ENCODE measurements around the gene LRRC28.

LRRC28 gene

DNA sequence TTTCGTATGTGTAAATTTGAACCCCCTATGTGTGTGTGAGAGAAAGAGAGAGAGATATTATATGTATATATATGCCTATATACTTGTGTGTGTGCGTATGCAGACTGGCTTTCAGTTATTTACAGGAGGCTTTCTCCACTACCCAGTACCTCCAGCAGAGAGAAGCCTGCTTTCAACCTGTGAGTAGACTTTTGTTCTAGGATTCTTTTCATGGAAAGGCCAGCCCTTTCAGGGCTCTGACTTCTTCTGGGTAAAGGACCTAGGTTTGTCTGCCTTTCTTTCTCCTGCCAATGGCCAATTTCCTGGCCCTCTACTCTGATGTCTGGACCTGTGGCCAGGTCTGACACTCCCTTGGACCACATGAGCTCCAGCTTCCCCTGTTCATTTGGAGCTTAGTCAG lies 23.8 kb downstream of the LRRC28 start:
- Histone ChIP-seq H3K36me3 (ENCODE audit: control insufficient read depth, low read length) (no peaks in the 10 kb centered on the region), H3K4me3 (ENCODE audit: low read length) (no peak overlapping the region), H3K79me2 (ENCODE audit: control insufficient read depth, low read length) (no peaks in the 10 kb centered on the region), H3K9me2 (replicated peaks; ENCODE audit: control insufficient read depth, low read length) (no peaks in the 10 kb centered on the region), H3K27me3 (ENCODE audit: control insufficient read depth, low read length) (no peaks in the 10 kb centered on the region), H4K20me1 (ENCODE audit: control insufficient read depth, insufficient read depth, low read depth, low read length) (no peaks in the 10 kb centered on the region), H3F3A (ENCODE audit: control insufficient read depth, insufficient read depth) (peaks cover 5% of the 10 kb centered on the region; the same call in 1 of the 2 replicates), H3K9me3 (ENCODE audit: control insufficient read depth, insufficient read depth, low read length) (no peaks in the 10 kb centered on the region), H3K4me1 (ENCODE audit: control insufficient read depth, low read length) (peaks cover 14% of the 10 kb centered on the region), H3K27ac (ENCODE audit: low read depth, low read length) (no peak overlapping the region), H3K4me2 (ENCODE audit: low read length) (no peak overlapping the region)
- TF ChIP-seq, protein P1, sequence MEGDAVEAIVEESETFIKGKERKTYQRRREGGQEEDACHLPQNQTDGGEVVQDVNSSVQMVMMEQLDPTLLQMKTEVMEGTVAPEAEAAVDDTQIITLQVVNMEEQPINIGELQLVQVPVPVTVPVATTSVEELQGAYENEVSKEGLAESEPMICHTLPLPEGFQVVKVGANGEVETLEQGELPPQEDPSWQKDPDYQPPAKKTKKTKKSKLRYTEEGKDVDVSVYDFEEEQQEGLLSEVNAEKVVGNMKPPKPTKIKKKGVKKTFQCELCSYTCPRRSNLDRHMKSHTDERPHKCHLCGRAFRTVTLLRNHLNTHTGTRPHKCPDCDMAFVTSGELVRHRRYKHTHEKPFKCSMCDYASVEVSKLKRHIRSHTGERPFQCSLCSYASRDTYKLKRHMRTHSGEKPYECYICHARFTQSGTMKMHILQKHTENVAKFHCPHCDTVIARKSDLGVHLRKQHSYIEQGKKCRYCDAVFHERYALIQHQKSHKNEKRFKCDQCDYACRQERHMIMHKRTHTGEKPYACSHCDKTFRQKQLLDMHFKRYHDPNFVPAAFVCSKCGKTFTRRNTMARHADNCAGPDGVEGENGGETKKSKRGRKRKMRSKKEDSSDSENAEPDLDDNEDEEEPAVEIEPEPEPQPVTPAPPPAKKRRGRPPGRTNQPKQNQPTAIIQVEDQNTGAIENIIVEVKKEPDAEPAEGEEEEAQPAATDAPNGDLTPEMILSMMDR (IDR thresholded peaks at IDR 0.05; ENCODE audit: low read depth, low read length, poor library complexity, severe bottlenecking), result no peak
- no peak for TF ChIP-seq EZH2phosphoT487 (IDR thresholded peaks at IDR 0.05; ENCODE audit: borderline replicate concordance, low read length)

DNA sequence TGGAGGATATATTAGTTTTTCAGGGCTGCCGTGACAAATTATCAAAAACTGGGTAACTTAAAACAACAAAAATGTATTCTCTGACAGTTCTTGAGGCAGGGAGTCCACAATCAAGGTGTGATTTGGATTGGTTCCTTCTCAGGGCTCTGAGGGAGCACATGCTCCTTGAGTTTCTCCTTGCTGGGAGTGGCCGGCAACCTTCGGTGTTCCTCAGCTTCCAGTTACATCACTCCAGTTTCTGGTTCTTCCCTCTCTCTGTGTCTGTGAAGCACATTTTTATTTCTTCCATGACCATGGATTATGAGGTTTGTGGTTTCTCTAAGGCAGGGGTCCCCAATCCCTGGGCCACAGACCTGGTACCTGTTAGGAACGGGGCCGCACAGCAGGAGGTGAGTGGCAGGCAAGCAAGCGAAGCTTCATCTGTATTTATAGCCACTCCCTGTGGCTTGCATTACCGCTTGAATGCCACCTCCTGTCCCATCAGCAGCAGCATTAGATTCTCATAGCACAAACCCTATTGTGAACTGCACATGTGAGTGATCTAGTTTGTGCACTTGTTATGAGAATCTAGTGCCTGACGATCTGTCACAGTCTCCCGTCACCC lies 24.3 kb downstream of the LRRC28 start:
- H3K36me3 ChIP-seq (ENCODE audit: control insufficient read depth, low read length), result no peaks in the 10 kb centered on the region
- H3K9me3 ChIP-seq (ENCODE audit: control insufficient read depth, insufficient read depth, low read length), result no peaks in the 10 kb centered on the region
- H3F3A ChIP-seq (ENCODE audit: control insufficient read depth, insufficient read depth), result peaks cover 5% of the 10 kb centered on the region; the same call in 1 of the 2 replicates
- H3K4me2 ChIP-seq (ENCODE audit: low read length), result no peak overlapping the region
- no peaks in the 10 kb centered on the region for H4K20me1 ChIP-seq (ENCODE audit: control insufficient read depth, insufficient read depth, low read depth, low read length)
- TF ChIP-seq, protein P1 (IDR thresholded peaks at IDR 0.05; ENCODE audit: low read depth, low read length, poor library complexity, severe bottlenecking), result no peak
- TF ChIP-seq EZH2phosphoT487 (IDR thresholded peaks at IDR 0.05; ENCODE audit: borderline replicate concordance, low read length), result no peak
- H3K79me2 ChIP-seq (ENCODE audit: control insufficient read depth, low read length), result no peaks in the 10 kb centered on the region
- no peaks in the 10 kb centered on the region for H3K9me2 ChIP-seq (replicated peaks; ENCODE audit: control insufficient read depth, low read length)
- H3K27me3 ChIP-seq (ENCODE audit: control insufficient read depth, low read length), result no peaks in the 10 kb centered on the region
- H3K4me1 ChIP-seq (ENCODE audit: control insufficient read depth, low read length), result peaks cover 14% of the 10 kb centered on the region
- H3K4me3 ChIP-seq (ENCODE audit: low read length), result no peak overlapping the region
- H3K27ac ChIP-seq (ENCODE audit: low read depth, low read length), result no peak overlapping the region

DNA sequence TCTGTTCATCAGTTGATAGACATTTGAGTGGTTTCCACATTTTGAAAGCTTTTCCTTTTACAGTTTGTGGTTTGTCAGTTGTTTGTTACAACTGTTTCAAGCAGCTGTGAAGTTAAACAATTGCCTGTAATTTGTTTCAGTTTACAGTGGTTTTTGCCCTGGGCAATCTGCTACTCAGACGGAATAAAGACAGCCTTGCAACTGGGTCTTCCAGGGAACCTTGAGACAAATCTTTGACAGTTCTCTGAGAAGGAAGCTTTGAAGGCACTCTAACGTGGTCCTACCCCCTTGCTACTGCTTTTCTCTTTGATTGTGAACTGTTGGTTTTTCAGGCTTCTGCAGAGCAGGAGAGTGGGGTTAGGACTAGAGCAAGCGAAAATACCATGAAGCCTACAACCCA lies 28.0 kb downstream of the LRRC28 start:
- H3K4me1 ChIP-seq (ENCODE audit: control insufficient read depth, low read length), result peaks cover 21% of the 10 kb centered on the region
- no peaks in the 10 kb centered on the region for H3K9me3 ChIP-seq (ENCODE audit: control insufficient read depth, insufficient read depth, low read length)
- no peaks in the 10 kb centered on the region for H3K9me2 ChIP-seq (replicated peaks; ENCODE audit: control insufficient read depth, low read length)
- no peak overlapping the region for H3K4me2 ChIP-seq (ENCODE audit: low read length)
- H3F3A ChIP-seq (ENCODE audit: control insufficient read depth, insufficient read depth), result peaks cover 2% of the 10 kb centered on the region; the same call in 1 of the 2 replicates
- no peak overlapping the region for H3K4me3 ChIP-seq (ENCODE audit: low read length)
- no peak overlapping the region for H3K27ac ChIP-seq (ENCODE audit: low read depth, low read length)
- no peak for TF ChIP-seq EZH2phosphoT487 (IDR thresholded peaks at IDR 0.05; ENCODE audit: borderline replicate concordance, low read length)
- TF ChIP-seq, protein P1 (IDR thresholded peaks at IDR 0.05; ENCODE audit: low read depth, low read length, poor library complexity, severe bottlenecking), result no peak
- H4K20me1 ChIP-seq (ENCODE audit: control insufficient read depth, insufficient read depth, low read depth, low read length), result no peaks in the 10 kb centered on the region
- H3K79me2 ChIP-seq (ENCODE audit: control insufficient read depth, low read length), result no peaks in the 10 kb centered on the region
- no peaks in the 10 kb centered on the region for H3K27me3 ChIP-seq (ENCODE audit: control insufficient read depth, low read length)
- no peaks in the 10 kb centered on the region for H3K36me3 ChIP-seq (ENCODE audit: control insufficient read depth, low read length)

Measured in DOHH2 (cell line).